Umbilical cord (tissue), 2 donors: ENCODE measurements around the gene TBL1Y. TPM values are rescaled to one million over a fixed set of nuclear protein-coding genes. Genes with fewer than 3 reads are reported as not detected.
"Not testable (repeated sequence)": the region's sequence is repeated elsewhere in the genome, so short reads cannot be mapped to it uniquely, and the experiment has no call there.

Source experiments
- DNase-seq: peaks from one replicate; pipeline ENCODE4 v3.0.0-alpha.2; 2015; ENCODE audit warnings: low spot score
- total RNA-seq: library from RNA; depleted of rRNA; stranded (reverse); fragments of >200 nt; gene quantifications from one replicate; pipeline ENCODE4 v1.2.3, GENCODE V29; 2014; ENCODE audit warnings: low replicate concordance; ENCODE audit not compliant: insufficient read depth

TBL1Y gene
- 0.96 TPM for total RNA-seq

DNA sequence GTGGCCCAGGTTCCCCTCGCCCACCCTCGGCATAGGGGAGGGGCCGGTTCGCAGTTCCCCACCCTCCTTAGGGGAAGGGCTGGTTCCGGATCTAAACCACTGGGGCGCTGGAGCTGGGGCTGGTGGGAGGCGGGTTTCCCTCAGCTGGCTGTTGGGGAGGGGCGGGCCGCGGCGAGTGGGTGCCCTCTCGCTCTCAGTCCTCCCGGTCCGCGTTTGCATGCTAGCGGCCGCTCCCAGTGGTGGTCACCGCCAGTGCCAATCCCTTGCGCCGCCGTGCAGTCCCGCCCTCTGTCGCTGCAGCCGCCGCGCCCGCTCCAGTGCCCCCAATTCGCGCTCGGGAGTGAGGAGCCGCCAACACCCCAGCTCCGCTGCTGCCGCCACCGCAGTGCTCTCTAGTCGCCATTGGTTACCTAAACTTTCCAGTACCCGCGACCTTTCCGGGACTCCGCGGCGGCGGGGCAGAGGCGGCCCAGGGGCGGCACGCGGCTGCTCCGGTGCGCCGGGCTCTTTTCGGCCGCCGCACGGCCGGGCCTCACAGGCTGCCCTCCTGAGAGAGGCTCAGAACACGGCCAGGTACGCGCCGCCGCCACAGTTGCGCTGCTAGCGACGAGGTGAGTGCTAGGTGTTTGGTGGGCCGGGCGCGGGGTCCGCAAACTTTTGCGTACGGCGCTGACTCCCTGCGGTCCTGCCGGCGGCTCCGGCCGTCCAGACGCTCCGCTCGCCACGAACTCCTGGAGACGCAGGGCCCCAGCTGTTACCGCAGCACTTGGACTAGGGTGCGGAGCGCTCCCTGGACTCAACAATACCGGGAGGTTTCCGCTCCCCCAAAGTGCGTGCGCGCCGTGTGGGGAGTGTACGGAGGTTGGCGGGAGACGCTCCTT is at the start of gene TBL1Y:
Gene TBL1Y (plus strand): TSS at position 326 of the 881 bp plus-strand sequence. CDS start 114,388 bp downstream, outside the sequence.
- peak; percentile 1 for DNase-seq

DNA sequence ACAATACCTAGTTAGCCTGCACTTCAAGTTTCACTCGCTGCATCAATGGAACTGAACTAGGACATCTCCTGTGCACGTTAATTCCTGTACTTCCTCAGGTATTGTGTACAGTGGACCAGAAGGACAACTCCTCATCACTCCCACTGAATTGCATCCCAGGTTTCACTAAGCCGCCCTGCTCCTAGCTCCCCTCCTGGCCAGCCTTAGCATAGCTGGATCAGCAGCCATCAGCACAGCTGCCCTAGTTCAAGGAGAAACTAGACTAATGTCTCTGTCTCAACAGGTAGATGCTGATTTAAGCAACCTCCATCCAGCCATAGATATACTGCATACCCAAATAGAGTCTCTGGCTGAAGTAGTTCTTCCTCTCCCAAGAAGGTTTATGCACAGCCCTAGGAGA is 16.0 kb upstream of the TBL1Y start:
- no peak for DNase-seq

DNA sequence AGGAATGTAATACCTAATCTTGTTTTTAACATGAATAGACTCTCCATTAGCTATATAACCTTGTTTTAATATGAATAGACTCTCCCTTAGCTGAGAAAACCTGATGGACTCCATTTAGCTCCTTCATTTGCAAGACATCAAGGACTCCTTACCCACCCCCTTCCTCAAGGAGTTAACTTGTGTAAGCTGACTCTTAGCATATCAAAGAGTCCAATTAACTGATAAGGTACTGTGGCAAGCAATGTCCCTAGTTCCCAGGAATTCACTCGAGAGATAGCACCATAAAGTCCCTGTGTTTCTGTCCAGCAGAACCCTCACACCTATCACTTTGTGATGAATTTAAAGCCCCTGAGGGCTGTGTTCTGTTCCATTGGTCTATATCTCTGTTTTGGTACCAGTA is 15.3 kb upstream of the TBL1Y start:
- DNase-seq: no peak

DNA sequence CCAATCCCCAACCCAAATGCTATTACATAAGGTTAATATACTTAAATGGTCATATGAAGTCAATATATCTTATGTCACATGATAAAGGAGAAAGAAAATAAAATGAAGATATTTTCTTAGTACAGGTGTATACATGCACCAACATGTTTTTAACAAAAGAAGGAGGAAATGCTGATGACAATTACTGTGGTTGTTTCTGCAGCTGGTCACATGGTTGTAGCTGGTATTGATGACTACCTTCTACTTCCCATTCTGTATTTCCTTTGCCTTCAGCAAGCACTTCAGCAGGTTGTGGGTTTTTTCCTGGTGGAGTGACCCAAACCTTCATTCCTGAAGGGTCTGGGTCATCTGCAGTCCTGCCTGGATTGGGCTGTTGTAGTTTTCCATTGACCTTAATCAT is 8.4 kb upstream of the TBL1Y start:
- DNase-seq: not testable (repeated sequence)

DNA sequence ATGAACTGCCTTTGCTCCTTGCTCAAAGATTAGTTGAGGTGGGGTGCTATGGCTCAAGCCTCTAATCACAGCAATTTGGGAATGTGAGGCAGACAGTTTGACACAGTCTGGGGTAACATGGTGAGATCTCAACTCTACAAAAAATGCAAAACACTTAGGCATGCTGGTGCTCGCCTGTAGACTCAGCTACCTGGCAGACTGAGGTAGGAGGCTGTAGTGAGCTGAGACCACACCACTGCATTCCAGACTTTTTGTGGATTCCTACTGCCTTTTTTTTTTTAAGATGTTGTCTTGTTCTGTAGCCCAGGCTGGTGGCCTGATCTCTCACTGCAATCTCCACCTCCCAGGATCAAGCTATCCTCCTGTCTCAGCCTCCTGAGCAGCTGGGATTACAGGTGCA is 2.9 kb upstream of the TBL1Y start:
- peak; percentile 5 for DNase-seq

DNA sequence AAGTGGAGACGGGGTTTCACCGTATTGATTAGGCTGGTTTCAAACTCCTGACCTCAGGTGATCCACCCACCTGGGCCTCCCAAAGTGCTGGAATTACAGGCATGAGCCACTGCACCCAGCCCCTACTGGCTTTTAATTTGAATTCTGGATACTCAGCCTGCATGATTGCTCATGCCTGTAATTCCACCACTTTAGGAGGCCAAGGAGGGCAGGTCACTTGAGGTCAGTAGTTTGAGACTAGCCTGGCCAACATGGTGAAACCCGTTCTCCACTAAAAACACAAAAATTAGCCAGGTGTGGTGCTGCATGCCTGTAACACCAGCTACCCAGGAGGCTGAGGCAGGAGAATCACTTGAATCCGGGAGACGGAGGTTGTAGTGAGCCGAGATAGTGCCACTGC is 2.5 kb upstream of the TBL1Y start:
- not testable (repeated sequence) for DNase-seq

DNA sequence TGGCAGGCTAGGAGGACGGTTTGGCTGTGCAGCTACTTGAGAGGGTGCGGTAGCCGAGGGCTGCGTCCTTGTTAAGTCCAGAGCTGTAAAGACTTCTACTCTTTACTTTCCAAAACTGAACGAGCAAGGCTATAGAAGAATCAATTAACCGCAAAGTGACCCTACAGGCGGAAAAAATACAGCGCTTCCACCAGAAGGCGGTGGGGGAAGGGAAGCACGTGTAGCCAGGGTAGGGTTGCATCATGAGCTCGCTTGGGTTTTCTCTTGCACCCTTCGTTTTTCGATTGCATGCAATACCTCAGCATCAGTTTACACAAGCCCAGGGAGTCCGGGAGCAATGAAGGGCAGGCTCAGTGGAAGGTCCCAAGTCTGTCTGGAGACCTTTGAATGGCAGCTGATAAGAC is 1.4 kb upstream of the TBL1Y start:
- DNase-seq: peak; percentile 4

DNA sequence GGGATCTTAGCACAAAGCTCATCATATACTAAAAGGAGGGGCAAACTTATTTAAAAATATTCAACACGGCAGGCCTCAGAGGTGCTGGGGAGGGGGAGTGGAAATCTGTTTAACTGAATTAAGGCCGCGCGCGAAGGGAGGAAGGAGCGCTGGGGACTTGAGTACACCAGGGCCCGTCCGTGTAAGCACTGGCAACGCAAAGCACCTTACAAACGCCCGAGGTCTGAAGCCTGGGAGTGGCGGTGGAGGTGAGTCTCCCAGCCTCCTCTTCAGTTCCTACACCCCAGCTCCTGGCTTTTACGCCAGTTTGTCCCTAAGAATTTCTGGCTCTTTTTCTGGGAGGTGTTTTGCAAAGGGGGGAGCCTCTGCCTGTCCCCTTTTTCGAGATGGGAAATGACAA is 641 bp upstream of the TBL1Y start:
- peak; percentile 3 for DNase-seq

DNA sequence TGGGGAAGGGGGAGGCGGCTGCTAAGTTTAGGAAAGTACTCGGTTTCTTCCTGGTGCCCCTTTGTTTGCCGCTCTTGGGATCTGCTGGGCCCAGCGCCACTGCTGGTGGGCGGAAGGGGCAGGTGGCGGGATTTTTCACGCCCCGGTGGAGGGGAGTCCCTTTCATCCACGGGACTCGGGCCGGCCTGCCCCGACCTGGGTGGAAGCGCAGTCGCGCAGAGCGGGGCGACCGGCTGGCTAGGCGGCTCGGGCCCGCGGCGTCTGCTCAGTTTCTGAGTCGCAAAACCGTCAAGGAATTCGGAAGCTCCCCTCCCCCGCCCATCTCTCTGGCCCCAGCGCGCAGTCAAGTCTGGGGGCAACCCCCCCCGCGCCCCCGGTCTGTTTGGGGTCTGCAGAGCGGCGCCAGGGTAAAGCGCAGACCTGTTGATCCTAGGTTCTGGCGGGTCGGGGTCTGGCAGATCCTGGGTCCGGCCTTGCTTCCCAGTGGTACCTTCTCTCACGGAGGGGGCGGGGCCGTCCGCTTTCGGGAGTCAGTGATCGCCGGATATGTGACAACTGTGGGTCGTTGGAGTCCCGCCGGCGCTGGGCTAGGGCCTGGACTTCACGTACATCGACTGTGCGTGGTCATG is 870 bp downstream of the TBL1Y start, which contains the start of gene AMELY:
Gene AMELY (minus strand): TSS at position 500 of the 629 bp plus-strand sequence. CDS start 39,144 bp downstream, outside the sequence.
- DNase-seq: peak; percentile 1

DNA sequence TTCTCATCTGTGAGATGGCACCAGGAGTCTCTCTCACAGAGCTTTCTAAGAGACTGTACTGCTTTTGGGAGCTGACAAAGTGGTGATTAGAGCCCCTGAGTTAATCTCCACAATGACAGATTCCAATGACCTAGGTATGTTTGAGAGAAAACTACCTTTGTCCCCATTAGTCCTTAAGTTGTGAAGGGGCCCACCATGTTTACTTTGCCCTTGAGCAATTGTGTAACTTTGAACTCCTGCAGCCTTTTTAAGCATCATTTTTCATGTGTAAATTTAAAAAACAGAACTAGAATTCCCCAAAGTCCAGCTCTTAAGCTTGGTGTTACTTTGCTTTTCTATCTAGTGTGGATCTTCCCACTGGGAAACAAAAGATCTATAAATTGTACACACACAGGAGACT is 2.9 kb downstream of the TBL1Y start:
- DNase-seq: no peak

DNA sequence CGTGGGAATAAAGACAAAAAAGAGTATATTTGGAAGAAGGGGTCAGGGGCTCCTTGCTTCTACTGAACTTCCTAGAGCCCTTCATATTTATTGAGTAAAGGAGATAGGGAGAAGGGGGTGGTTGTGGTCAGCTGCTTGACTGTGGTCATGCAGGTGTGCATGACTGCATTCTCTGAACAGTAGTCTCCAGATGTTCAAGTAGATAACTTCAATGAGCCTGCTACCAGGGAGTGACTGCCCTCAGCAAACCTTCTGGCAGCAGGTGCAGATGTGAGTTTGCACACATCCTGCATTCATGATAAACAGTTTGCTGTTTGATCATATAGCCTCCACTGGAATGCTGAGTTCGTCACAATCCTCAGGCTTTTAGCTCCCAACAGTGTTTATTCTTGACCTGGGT is 10.6 kb downstream of the TBL1Y start:
- no peak for DNase-seq

DNA sequence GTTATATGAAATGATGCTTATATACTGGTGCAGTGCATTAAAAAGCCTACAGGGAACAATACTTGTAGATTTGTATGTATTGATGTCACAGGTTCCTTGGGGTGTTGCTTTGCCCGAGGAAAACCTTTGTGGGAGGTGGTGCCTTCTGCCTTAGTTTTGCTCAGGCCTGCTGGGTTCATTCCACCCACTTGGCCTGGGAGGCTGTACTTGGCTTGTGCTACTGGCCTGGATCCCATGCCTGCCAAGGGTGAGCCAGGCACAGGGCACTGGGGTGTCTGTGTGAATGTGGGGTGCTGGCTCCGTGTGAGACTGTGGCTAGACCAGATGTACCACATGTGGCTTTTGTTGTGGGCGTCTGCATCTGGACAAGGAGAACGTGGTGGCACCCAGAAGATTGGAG is 17.8 kb downstream of the TBL1Y start:
- DNase-seq: no peak

DNA sequence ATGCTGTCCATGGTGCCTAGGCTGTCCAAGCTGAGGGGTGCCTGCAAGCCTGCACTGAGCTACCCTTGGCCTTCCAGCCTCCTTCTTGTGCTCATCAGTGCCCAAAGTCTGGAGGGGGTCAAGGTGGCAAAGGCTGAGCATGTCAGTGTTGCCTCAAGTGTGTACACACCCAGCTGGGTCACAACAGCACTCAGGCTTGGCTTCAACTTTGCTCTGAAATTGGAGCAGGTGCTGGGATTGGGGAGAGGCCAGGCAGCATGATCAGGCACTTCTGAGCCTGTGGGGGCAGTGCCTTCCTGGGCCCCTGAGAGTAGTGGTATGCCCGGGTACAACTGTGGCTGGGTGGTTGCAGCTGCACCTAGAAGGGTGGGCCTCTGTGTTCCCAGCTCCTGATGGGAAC is 18.7 kb downstream of the TBL1Y start:
- no peak for DNase-seq

DNA sequence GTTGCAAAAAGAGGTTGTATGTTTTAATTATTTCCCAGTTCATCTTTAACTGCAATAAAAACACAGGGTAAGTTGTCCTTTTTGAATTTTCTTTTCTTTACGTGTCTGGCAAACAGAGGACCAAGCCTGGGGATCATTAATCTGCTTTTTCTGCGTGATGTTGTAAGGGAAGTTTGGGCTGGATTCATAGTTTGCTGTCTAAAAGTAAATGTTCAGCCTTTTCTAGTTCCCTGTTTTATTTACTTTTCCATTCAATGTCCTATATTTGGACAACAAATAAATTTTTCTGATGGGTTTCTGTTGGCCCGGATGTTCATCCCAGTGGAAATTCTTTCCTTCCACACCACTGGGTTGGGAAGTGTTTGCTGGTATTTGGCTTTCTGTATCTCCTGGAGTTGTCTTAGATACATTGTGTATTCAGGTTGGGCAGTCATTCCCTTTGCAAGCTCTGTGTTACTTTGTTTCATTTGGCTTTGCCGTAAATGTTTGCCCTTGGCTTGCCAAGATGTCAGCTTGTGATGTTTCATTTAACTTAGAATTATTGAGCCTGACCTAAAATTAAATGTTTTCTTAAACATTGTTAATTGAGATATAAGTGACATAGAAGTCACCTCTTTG is 21.4 kb downstream of the TBL1Y start:
- DNase-seq: no peak

DNA sequence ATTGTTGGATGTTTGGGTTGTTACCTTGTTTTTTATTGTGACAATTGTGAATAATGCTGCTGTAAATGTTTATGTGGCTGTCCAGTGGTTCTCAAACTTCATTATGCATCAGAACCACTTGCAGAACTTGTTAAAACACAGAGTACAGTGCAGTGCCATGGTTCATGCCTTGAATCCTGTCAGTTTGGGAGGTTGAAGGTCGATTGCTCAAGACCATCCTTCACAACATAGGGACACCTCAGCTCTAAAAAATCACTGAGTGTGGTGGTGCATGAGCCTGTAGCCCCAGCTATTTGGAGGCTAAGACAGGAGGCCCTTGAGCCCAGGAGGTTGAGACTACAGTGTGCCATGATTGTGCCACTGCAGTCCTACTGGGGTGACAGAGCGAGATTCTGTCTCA is 25.0 kb downstream of the TBL1Y start:
- no peak for DNase-seq

DNA sequence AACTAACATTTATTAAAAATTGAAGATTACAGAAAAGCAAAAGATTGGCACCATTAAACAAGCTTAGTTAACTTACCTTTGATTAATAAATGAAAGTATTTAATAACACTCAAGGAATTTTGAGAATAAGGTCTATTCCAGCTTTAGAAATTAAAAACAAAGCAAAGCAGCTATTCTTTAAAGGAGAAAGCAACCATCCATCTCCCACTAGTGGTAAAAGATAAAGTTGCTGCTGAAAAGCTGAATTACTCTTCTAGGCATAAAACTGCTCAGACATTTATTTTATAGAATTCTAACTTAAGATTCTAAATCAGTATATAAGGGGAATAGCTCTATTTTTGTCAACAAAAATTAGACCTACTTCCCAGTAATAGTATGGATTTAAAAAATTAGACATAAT is 37.2 kb downstream of the TBL1Y start:
- peak; percentile 15 for DNase-seq

DNA sequence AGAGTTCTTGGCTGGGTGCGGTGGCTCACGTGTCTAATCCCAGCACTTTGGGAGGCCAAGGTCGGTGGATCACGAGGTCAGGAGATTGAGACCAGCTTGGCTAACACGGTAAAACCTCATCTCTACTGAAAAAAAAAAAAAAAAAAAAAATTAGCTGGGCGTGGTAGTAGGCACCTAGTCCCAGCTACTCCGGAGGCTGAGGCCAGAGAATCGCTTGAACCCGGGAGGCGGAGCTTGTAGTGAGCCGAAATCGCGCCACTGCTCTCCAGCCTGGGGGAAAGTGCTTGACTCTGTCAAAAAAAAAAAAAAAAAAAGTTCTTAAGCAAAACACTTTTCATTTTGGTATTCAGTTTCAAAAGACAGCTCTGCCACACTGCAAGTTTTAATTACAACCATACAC is 37.9 kb downstream of the TBL1Y start:
- no peak for DNase-seq

DNA sequence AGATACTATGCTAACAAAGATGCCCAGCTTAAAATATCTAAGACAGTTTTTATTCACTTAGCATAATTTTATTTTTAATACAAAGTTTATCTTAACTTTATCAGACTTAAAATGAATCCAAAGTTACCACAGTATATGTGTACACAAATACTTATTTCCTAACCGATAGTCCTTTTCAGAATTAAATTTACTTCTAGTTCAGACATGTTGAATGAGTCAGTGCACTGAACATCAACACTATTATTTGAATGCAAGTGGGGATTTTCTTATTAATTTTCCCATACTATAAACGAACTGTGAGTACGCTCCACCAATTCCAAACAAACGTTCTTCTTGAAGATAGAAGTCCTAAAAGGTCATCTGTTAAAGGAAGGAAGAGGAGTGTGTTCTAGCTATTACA is 39.5 kb downstream of the TBL1Y start:
- no peak for DNase-seq

DNA sequence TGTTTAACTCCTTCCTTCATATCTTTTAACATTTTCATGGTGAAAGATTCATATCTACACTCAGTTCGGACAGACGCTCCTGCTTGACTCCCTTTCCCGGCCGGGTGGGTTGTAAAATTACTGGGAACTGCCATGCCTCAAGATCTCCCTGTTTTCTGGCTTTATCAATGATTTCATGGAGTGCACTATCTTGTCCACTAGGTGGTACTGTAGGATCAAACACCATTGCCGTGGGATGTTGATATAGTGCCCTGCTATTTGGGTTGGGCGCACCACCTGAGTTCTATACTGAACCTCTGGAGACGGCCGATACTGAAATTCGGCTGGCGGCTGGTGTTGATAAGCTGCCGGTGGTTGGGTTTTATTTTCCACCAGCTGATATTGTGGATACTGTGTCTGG is 54.2 kb downstream of the TBL1Y start:
- DNase-seq: peak; percentile 41

DNA sequence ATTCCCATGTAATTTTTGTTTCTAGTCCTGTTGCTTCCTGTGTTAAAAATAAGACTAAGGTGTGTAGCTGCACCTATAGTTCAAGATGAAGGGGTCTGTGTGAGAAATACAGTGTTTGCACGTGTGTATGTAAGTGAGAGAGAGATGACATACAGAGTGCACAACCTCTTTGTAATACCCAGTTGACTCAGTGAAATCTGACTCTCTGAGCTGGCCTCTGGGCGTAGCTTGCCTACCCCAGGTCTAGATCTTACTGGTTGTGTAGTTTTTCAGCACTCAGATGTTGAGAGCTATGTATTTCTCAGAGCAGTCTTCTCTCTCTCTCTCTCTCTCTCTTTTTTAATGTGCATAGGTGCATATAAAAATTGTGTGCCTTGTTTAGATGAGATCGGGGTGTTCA is 56.0 kb downstream of the TBL1Y start:
- DNase-seq: peak; percentile 33

DNA sequence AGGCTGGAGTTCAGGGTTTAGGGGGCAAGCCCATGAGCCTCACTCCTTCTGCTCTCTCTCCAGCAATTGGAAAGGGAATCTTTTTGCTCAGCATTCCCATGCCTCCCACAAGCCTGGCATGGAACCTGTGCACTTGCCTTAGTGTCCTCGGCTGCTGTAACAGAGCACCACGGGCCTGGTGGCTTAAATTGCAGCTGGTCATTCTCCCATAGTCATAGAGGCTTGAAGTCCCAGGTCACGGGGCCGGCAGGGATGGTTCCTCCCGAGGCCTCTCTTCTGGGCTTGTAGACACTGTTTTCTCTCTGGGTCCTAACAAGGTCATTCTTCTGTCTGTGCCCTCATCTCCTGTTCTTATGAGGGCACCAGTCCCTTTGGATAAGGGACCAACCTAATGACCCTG is 57.2 kb downstream of the TBL1Y start:
- DNase-seq: no peak

DNA sequence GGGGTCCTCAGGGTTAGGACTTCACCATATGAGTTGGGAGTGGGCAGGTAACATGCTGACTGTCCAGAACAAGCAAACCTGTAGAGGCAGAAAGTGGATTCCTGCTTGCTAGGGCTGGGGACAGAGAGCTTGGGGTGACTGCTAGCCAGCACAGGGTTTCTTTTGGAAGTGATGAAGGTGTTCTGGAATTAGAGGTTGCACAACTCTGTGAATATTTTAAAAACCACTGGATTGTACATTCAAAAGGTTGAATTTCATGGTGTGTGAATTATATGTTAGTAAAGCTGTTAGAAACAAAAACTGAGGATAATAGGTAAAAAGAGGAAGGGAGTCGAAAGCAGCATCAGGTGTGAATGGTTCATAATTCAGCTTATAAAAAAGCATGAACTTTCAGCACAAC is 57.7 kb downstream of the TBL1Y start:
- DNase-seq: no peak
